A549 (cell line): ENCODE measurements around the gene PCGF6. TPM values are rescaled to one million over a fixed set of nuclear protein-coding genes. Genes with fewer than 3 reads are reported as not detected.

Source experiments
- ATAC-seq, 2 experiments: fragments of 200-7000 bp in 1 of 2; fragments of >200 bp in 1 of 2; cut with Nextera tagmentation in 1 of 2; cut with Tn5 transposase in 1 of 2; 3 replicates each; pipeline versions ENCODE4 v1.8.0 to v1.9.1; 2018 to 2020; ENCODE audit warnings: mild to moderate bottlenecking in 1 of 2, moderate library complexity in 1 of 2
- CTCF ChIA-PET: fragments of 300-600 bp; sonication (Branson Sonifier 250); formaldehyde crosslinking; extraction: SDS; loops from one replicate; lab custom pipeline; 2021; ENCODE audit warnings: antibody characterized with exemption, inconsistent platforms; lab: Yijun Ruan, JAX
- POLR2A ChIA-PET: fragments of 350-600 bp; formaldehyde crosslinking; extraction: SDS; loops from one replicate; lab custom pipeline; 2021; ENCODE audit warnings: antibody characterized with exemption, inconsistent platforms; lab: Yijun Ruan, JAX
- DNase-seq, 2 experiments: peaks; one replicate each; pipeline versions ENCODE4 v3.0.0 to v3.0.0-alpha.2; 2011 to 2016; ENCODE audit warnings: low read depth in 1 of 2, low spot score in 1 of 2
- FAIRE-seq: peaks from 2 replicates; lab custom pipeline; 2011; peaks lifted over from hg19 to GRCh38; lab: Jason Lieb, UNC
- H3K27ac ChIP-seq, 2 experiments: fragments of >200 bp; sonication (Bioruptor Twin); formaldehyde crosslinking; 3 replicates each; pipeline ENCODE4 v1.5.1; 2016 to 2017
- H3K4me1 ChIP-seq: fragments of >200 bp; sonication (Bioruptor Twin); formaldehyde crosslinking; 3 replicates; pipeline ENCODE4 v1.6.1; 2016
- H3K4me2 ChIP-seq: fragments of >200 bp; sonication (Bioruptor Twin); formaldehyde crosslinking; 3 replicates; pipeline ENCODE4 v1.6.1; 2016
- H3K4me3 ChIP-seq: fragments of >200 bp; sonication (Bioruptor Twin); formaldehyde crosslinking; 3 replicates; pipeline ENCODE4 v1.5.1; 2016
- H3K9me3 ChIP-seq: fragments of >200 bp; sonication (Bioruptor Twin); formaldehyde crosslinking; 3 replicates; pipeline ENCODE4 v1.6.1; 2016
- BCL3 ChIP-seq: fragments of >200 bp; sonication (Bioruptor Twin); formaldehyde crosslinking; IDR thresholded peaks from 3 replicates; pipeline ENCODE4 v1.6.1; 2016
- CEBPB ChIP-seq, 2 experiments: fragments of >200 bp in 1 of 2; sonication (Bioruptor Twin) in 1 of 2; formaldehyde crosslinking in 1 of 2; IDR thresholded peaks; 2 replicates each; pipeline ENCODE4 v1.6.1; 2012 to 2016
- CTCF ChIP-seq: fragments of >200 bp; sonication (Bioruptor Twin); formaldehyde crosslinking; IDR thresholded peaks from 3 replicates; pipeline ENCODE4 v1.5.1; 2016
- E2F6 ChIP-seq: IDR thresholded peaks from 2 replicates; pipeline ENCODE4 v1.6.1; 2012; ENCODE audit warnings: low read depth, borderline replicate concordance
- ELK1 ChIP-seq: fragments of 150-350 bp; IDR thresholded peaks from 2 replicates; pipeline ENCODE4 v1.6.1; 2014; ENCODE audit warnings: low read depth, mild to moderate bottlenecking, low read length
- FOXS1 ChIP-seq: fragments of 250-450 bp; sonication (Bioruptor Pico); IDR thresholded peaks from 2 replicates; pipeline ENCODE4 v1.5.0; 2020; ENCODE audit warnings: mild to moderate bottlenecking, moderate library complexity
- HDAC2 ChIP-seq: fragments of 200-600 bp; sonication (generic); IDR thresholded peaks from 2 replicates; pipeline ENCODE4 v1.6.1; 2016
- HEYL ChIP-seq: fragments of 250-450 bp; sonication (Bioruptor Pico); IDR thresholded peaks from 2 replicates; pipeline ENCODE4 v1.8.0; 2021; ENCODE audit warnings: mild to moderate bottlenecking, moderate library complexity
- MAFK ChIP-seq: fragments of 450-650 bp; IDR thresholded peaks from 2 replicates; pipeline ENCODE4 v1.6.1; 2014; ENCODE audit not compliant: partially characterized antibody
- NFE2L2 ChIP-seq: fragments of 150-350 bp; conservative IDR thresholded peaks from 2 replicates; pipeline ENCODE4 v1.6.1; 2014; ENCODE audit warnings: low read length
- NR3C1 ChIP-seq: fragments of >200 bp; sonication (Bioruptor Twin); formaldehyde crosslinking; IDR thresholded peaks from 3 replicates; pipeline ENCODE4 v1.6.1; 2017
- POLR2A ChIP-seq: IDR thresholded peaks from 2 replicates; pipeline ENCODE4 v1.6.1; 2012; ENCODE audit warnings: mild to moderate bottlenecking, low read length
- RAD21 ChIP-seq, 2 experiments: fragments of >200 bp in 1 of 2; sonication (Bioruptor Twin) in 1 of 2; formaldehyde crosslinking in 1 of 2; IDR thresholded peaks in 1 of 2; conservative IDR thresholded peaks in 1 of 2; 2 replicates in 1 of 2; 3 replicates in 1 of 2; pipeline ENCODE4 v1.6.1; 2012 to 2018; ENCODE audit warnings: inconsistent platforms in 1 of 2
- SMC3 ChIP-seq: fragments of >200 bp; sonication (Bioruptor Twin); formaldehyde crosslinking; IDR thresholded peaks from 3 replicates; pipeline ENCODE4 v1.6.1; 2018; ENCODE audit warnings: inconsistent platforms
- ZC3H11A ChIP-seq: fragments of 450-650 bp; IDR thresholded peaks from 2 replicates; pipeline ENCODE4 v1.6.1; 2014; ENCODE audit warnings: antibody characterized with exemption, mild to moderate bottlenecking
- ZFP36 ChIP-seq: fragments of 450-650 bp; IDR thresholded peaks from 2 replicates; pipeline ENCODE4 v1.6.1; 2014; ENCODE audit warnings: borderline replicate concordance; ENCODE audit not compliant: partially characterized antibody
- WGBS: methylation state at CpG from one replicate; pipeline ENCODE4 v1.1.6; 2017; ENCODE audit errors: missing lambda C conversion rate; 5-methylcytosine and 5-hydroxymethylcytosine counted together
- polyA plus RNA-seq, 4 experiments: library from polyadenylated mRNA; depleted of rRNA in 3 of 4; stranded (reverse); fragments of >200 nt; fragmentation: RNase III in 1 of 4; extraction: RNeasy Plus Mini Kit Qiagen cat#74134 plus additional on column Dnase treatment in 1 of 4; gene quantifications; 2 replicates in 3 of 4; 3 replicates in 1 of 4; pipeline ENCODE4 v1.2.3, GENCODE V29; 2011 to 2017

PCGF6 gene
- polyA plus RNA-seq, 2 of the 4 experiments (the other 2 are of a cell fraction): 11.3 to 17.6 TPM

GRCh38 chr10:103334567-103334966 lies 16.4 kb downstream of the PCGF6 start:
- ChIA-PET POLR2A (no interaction called here), CTCF (interaction anchor here (0.6 to 4.2 kb wide), 32 partner anchors 10 to 518 kb away, joined by 3 to 29 read pairs (median 4); partner anchors contain the start of genes CNNM2, INA, NT5C2 and PCGF6)
- DNase-seq (no peak), FAIRE-seq (no peak), ATAC-seq (no peak)
- Histone ChIP-seq H3K4me2 (no peak overlapping the region), H3K9me3 (no peaks in the 10 kb centered on the region), H3K4me1 (no peaks in the 10 kb centered on the region), H3K27ac (no peak overlapping the region), H3K4me3 (no peak overlapping the region)
- TF ChIP-seq ZC3H11A (no peak), BCL3 (no peak), ELK1 (no peak), FOXS1 (no peak)

- no peak overlapping the region for H3K4me2 ChIP-seq
- TF ChIP-seq ZFP36 (no peak), RAD21 (conservative IDR thresholded peaks at IDR 0.05 in 1 of 2, IDR thresholded peaks at IDR 0.05 in 1 of 2) (peak; percentile 60 to 79), MAFK (no peak), SMC3 (peak; percentile 76), CEBPB (IDR thresholded peaks at IDR 0.05) (peak in 1 of 2 experiments; percentile 11; a peak in 1 of 4 replicates), NR3C1 (no peak), CTCF (peak; percentile 69; the same call in 2 of the 3 replicates), POLR2A (no peak)
- H3K4me3 ChIP-seq: no peak overlapping the region
- peak; percentile 34 to 35 for DNase-seq
- 43% methylated on average over 2 of the region's 2 CpGs for WGBS
- CTCF ChIA-PET: interaction anchor here (0.6 to 4.2 kb wide), 42 partner anchors 7 to 518 kb away, joined by 3 to 29 read pairs (median 4); partner anchors contain the start of genes CNNM2, INA, NT5C2 and PCGF6
- ATAC-seq: no peak
- no peak overlapping the region for H3K27ac ChIP-seq
- FAIRE-seq: peak; percentile 43
- no peaks in the 10 kb centered on the region for H3K9me3 ChIP-seq
- POLR2A ChIA-PET: no interaction called here
- H3K4me1 ChIP-seq: no peaks in the 10 kb centered on the region
Observed at GRCh38 chr10:103333934-103334520, 16.9 kb downstream of the PCGF6 start.

GRCh38 chr10:103327906-103328305 lies 23.0 kb downstream of the PCGF6 start:
- no peak overlapping the region for H3K4me3 ChIP-seq
- H3K27ac ChIP-seq: no peak overlapping the region
- POLR2A ChIA-PET: no interaction called here
- TF ChIP-seq HDAC2: no peak
- no peak for TF ChIP-seq RAD21 (conservative IDR thresholded peaks at IDR 0.05 in 1 of 2, IDR thresholded peaks at IDR 0.05 in 1 of 2)
- no peak for TF ChIP-seq E2F6
- TF ChIP-seq HEYL (CRISPR knock-in tag): no peak
- TF ChIP-seq NR3C1: no peak
- TF ChIP-seq NFE2L2: no peak
- no peak for TF ChIP-seq BCL3
- TF ChIP-seq, all 56 proteins: peak for 0
- Histone ChIP-seq H3K4me2 (no peak overlapping the region), H3K9me3 (no peaks in the 10 kb centered on the region), H3K4me1 (no peaks in the 10 kb centered on the region)
- CTCF ChIA-PET: no interaction called here
- no peak for ATAC-seq
- no peak for FAIRE-seq
- WGBS: 91% methylated on average over 7 of the region's 7 CpGs
- DNase-seq: no peak
